ENCODE measurements around the gene NR4A2.

- TF ChIP-seq ZNF302 (tag by site-specific recombination; IDR thresholded peaks at IDR 0.05; ENCODE audit: low read depth) (no peak), TCF7L2 (IDR thresholded peaks at IDR 0.05; ENCODE audit: borderline replicate concordance, low read depth, low read length) (no peak), ZNF292 (tag by site-specific recombination; IDR thresholded peaks at IDR 0.05; ENCODE audit: borderline replicate concordance, low read depth) (no peak)
Measured at GRCh38 chr2:156349161-156349560, 16.6 kb upstream of the NR4A2 start.
